Liver (tissue), 9 donors: ENCODE results near the gene SIRPA. TPM values are rescaled to one million over a fixed set of nuclear protein-coding genes. Genes with fewer than 3 reads are reported as not detected.

ENCODE experiments used
- DNase-seq: peaks from one replicate; pipeline ENCODE4 v3.0.0-alpha.2; 2017; ENCODE audit warnings: low spot score
- H3K27ac ChIP-seq, 2 donors: one replicate each; pipeline ENCODE4 v1.7.0; 2013; ENCODE audit warnings: inconsistent platforms in 2 of 2, low read length in 2 of 2, control low read depth in 1 of 2, low read depth in 1 of 2, mild to moderate bottlenecking in 1 of 2
- H3K27me3 ChIP-seq, 4 donors: one replicate each; pipeline versions ENCODE4 v1.6.1 to v1.7.0; 2013; ENCODE audit warnings: low read length in 3 of 4, inconsistent platforms in 1 of 4, mild to moderate bottlenecking in 1 of 4, moderate library complexity in 1 of 4; ENCODE audit not compliant: control insufficient read depth in 4 of 4, insufficient read depth in 4 of 4
- H3K36me3 ChIP-seq, 4 donors: one replicate each; pipeline versions ENCODE4 v1.6.1 to v1.7.0; 2013; ENCODE audit warnings: low read length in 3 of 4, mild to moderate bottlenecking in 3 of 4, low read depth in 1 of 4, moderate library complexity in 1 of 4; ENCODE audit not compliant: control insufficient read depth in 4 of 4, insufficient read depth in 3 of 4
- H3K4me1 ChIP-seq, 4 donors: one replicate each; pipeline versions ENCODE4 v1.6.1 to v1.7.0; 2013; ENCODE audit warnings: low read length in 3 of 4, mild to moderate bottlenecking in 3 of 4, moderate library complexity in 1 of 4; ENCODE audit not compliant: control insufficient read depth in 4 of 4, insufficient read depth in 4 of 4
- H3K4me3 ChIP-seq, 3 donors: one replicate each; pipeline versions ENCODE4 v1.6.1 to v1.7.0; 2013; ENCODE audit warnings: low read length in 3 of 3, control low read depth in 1 of 3, low read depth in 1 of 3, mild to moderate bottlenecking in 1 of 3
- H3K9ac ChIP-seq, 2 donors: one replicate each; pipeline ENCODE4 v1.7.0; 2013; ENCODE audit warnings: low read length in 2 of 2, mild to moderate bottlenecking in 2 of 2, moderate library complexity in 2 of 2, control low read depth in 1 of 2, low read depth in 1 of 2
- H3K9me3 ChIP-seq, 4 donors: one replicate each; pipeline versions ENCODE4 v1.6.1 to v1.7.0; 2013; ENCODE audit warnings: low read length in 3 of 4; ENCODE audit not compliant: control insufficient read depth in 4 of 4
- EGR1 ChIP-seq, 2 donors: IDR thresholded peaks; 2 replicates each; pipeline ENCODE4 v1.6.1; 2016 to 2018; ENCODE audit warnings: antibody characterized with exemption in 2 of 2, low read depth in 2 of 2
- FOXA1 ChIP-seq: IDR thresholded peaks from 2 replicates; pipeline ENCODE4 v1.6.1; 2016; ENCODE audit warnings: antibody characterized with exemption
- GABPA ChIP-seq, 2 donors: IDR thresholded peaks in 1 of 2; conservative IDR thresholded peaks in 1 of 2; 2 replicates each; pipeline ENCODE4 v1.6.1; 2016; ENCODE audit warnings: antibody characterized with exemption in 2 of 2, mild to moderate bottlenecking in 1 of 2, moderate library complexity in 1 of 2
- HNF4A ChIP-seq, 2 donors: conservative IDR thresholded peaks; 2 replicates each; pipeline ENCODE4 v1.6.1; 2016; ENCODE audit warnings: antibody characterized with exemption in 2 of 2, mild to moderate bottlenecking in 2 of 2
- HNF4G ChIP-seq: IDR thresholded peaks from 2 replicates; pipeline ENCODE4 v1.6.1; 2016; ENCODE audit warnings: antibody characterized with exemption
- JUND ChIP-seq, 2 donors: IDR thresholded peaks; 2 replicates each; pipeline ENCODE4 v1.6.1; 2016; ENCODE audit warnings: antibody characterized with exemption in 2 of 2
- NR2F2 ChIP-seq: IDR thresholded peaks from 2 replicates; pipeline ENCODE4 v1.6.1; 2016; ENCODE audit warnings: antibody characterized with exemption
- RAD21 ChIP-seq, 2 donors: IDR thresholded peaks; 2 replicates each; pipeline ENCODE4 v1.6.1; 2016; ENCODE audit warnings: antibody characterized with exemption in 2 of 2, mild to moderate bottlenecking in 2 of 2
- RXRA ChIP-seq, 2 donors: IDR thresholded peaks; 2 replicates each; pipeline ENCODE4 v1.6.1; 2017 to 2018; ENCODE audit warnings: antibody characterized with exemption in 2 of 2, mild to moderate bottlenecking in 1 of 2
- SP1 ChIP-seq: IDR thresholded peaks from 2 replicates; pipeline ENCODE4 v1.6.1; 2018; ENCODE audit warnings: antibody characterized with exemption, mild to moderate bottlenecking
- TAF1 ChIP-seq: conservative IDR thresholded peaks from 2 replicates; pipeline ENCODE4 v1.6.1; 2016; ENCODE audit warnings: antibody characterized with exemption, mild to moderate bottlenecking
- YY1 ChIP-seq: IDR thresholded peaks from 2 replicates; pipeline ENCODE4 v1.6.1; 2016; ENCODE audit warnings: antibody characterized with exemption, mild to moderate bottlenecking
- WGBS: extraction: QIAGEN DNeasy Blood & Tissue Kit; methylation state at CpG from one replicate; pipeline ENCODE4 v1.1.7; 2013; 5-methylcytosine and 5-hydroxymethylcytosine counted together
- polyA plus RNA-seq, 2 donors: library from polyadenylated mRNA; stranded (reverse) in 1 of 2; unstranded in 1 of 2; fragments of 200-250 nt in 1 of 2; fragments of >200 nt in 1 of 2; fragmentation: Nextera tagmentation in 1 of 2; extraction: Ambion mirVana in 1 of 2; gene quantifications; one replicate each; pipeline versions ENCODE4 v1.2.1 to v1.2.3, GENCODE V29; 2013 to 2015
- total RNA-seq, 2 donors: library from RNA; depleted of rRNA; stranded (reverse); fragments of >200 nt; gene quantifications; one replicate each; pipeline ENCODE4 v1.2.3, GENCODE V29; 2014
- TF ChIP-seq, protein P1 (sequence below): IDR thresholded peaks from 2 replicates; pipeline ENCODE4 v1.6.1; 2016; ENCODE audit warnings: antibody characterized with exemption
- TF ChIP-seq, protein P2 (sequence below): fragments of 150-350 bp; IDR thresholded peaks from 2 replicates; pipeline ENCODE4 v1.5.1; 2017; ENCODE audit warnings: improper control_type of control experiment, low read depth, low read length; ENCODE audit not compliant: missing input control
- TF ChIP-seq, protein P3 (sequence below): IDR thresholded peaks from 2 replicates; pipeline ENCODE4 v1.6.1; 2016; ENCODE audit warnings: antibody characterized with exemption
- TF ChIP-seq, protein P4 (sequence below): IDR thresholded peaks from 2 replicates; pipeline ENCODE4 v1.6.1; 2016; ENCODE audit warnings: antibody characterized with exemption, mild to moderate bottlenecking
- TF ChIP-seq, protein P5 (sequence below): IDR thresholded peaks from 2 replicates; pipeline ENCODE4 v1.6.1; 2016; ENCODE audit warnings: antibody characterized with exemption
- donor health status: healthy.
- donor health status: healthy.
- donor health status: healthy.
- donor health status: healthy.
- donor health status: healthy.

SIRPA gene
- total and polyA plus RNA-seq, 4 donors = 5.4 to 47.5 (median 23.2) TPM

DNA sequence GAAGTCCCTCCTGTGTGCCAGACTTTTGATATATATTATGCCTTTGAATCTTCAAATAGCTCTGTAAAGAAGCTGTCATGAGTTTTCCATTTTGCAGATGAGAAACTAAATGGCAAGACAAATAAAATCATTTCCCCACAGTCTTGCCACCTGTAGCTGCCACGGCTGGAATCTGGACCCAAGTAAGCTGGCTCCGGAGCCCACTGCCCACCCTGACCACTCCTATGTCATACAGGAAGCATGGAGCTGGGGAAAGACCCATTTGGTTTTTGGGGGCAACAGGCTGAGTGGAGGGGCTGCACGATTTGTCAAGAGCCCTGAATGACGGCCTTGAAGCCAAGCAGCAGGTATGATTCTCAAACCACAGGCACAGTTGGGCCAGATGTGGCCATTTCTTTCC lies 10.0 kb upstream of the SIRPA start:
- DNase-seq = no peak
- H3K9me3 ChIP-seq = no peaks in the 10 kb centered on the region
- no peak overlapping the region for H3K27ac ChIP-seq
- WGBS = 89% methylated on average over 4 of the region's 4 CpGs
- H3K4me3 ChIP-seq = no peak overlapping the region
- H3K4me1 ChIP-seq = peaks cover 10 to 35% (median 29%) of the 10 kb centered on the region in 4 donors
- H3K9ac ChIP-seq = no peak overlapping the region
- H3K36me3 ChIP-seq = no peaks in the 10 kb centered on the region
- TF ChIP-seq HNF4A (conservative IDR thresholded peaks at IDR 0.05) (no peak), JUND (IDR thresholded peaks at IDR 0.05) (no peak), RAD21 (IDR thresholded peaks at IDR 0.05) (no peak), GABPA (IDR thresholded peaks at IDR 0.05 in 1 of 2, conservative IDR thresholded peaks at IDR 0.05 in 1 of 2) (no peak), SP1 (no peak), TAF1 (no peak), YY1 (no peak), NR2F2 (no peak), RXRA (IDR thresholded peaks at IDR 0.05) (no peak)
- TF ChIP-seq, protein P1, sequence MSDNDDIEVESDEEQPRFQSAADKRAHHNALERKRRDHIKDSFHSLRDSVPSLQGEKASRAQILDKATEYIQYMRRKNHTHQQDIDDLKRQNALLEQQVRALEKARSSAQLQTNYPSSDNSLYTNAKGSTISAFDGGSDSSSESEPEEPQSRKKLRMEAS = no peak
- TF ChIP-seq, protein P2, sequence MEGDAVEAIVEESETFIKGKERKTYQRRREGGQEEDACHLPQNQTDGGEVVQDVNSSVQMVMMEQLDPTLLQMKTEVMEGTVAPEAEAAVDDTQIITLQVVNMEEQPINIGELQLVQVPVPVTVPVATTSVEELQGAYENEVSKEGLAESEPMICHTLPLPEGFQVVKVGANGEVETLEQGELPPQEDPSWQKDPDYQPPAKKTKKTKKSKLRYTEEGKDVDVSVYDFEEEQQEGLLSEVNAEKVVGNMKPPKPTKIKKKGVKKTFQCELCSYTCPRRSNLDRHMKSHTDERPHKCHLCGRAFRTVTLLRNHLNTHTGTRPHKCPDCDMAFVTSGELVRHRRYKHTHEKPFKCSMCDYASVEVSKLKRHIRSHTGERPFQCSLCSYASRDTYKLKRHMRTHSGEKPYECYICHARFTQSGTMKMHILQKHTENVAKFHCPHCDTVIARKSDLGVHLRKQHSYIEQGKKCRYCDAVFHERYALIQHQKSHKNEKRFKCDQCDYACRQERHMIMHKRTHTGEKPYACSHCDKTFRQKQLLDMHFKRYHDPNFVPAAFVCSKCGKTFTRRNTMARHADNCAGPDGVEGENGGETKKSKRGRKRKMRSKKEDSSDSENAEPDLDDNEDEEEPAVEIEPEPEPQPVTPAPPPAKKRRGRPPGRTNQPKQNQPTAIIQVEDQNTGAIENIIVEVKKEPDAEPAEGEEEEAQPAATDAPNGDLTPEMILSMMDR = no peak
- TF ChIP-seq, protein P3, sequence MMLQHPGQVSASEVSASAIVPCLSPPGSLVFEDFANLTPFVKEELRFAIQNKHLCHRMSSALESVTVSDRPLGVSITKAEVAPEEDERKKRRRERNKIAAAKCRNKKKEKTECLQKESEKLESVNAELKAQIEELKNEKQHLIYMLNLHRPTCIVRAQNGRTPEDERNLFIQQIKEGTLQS = no peak
- TF ChIP-seq, protein P4, sequence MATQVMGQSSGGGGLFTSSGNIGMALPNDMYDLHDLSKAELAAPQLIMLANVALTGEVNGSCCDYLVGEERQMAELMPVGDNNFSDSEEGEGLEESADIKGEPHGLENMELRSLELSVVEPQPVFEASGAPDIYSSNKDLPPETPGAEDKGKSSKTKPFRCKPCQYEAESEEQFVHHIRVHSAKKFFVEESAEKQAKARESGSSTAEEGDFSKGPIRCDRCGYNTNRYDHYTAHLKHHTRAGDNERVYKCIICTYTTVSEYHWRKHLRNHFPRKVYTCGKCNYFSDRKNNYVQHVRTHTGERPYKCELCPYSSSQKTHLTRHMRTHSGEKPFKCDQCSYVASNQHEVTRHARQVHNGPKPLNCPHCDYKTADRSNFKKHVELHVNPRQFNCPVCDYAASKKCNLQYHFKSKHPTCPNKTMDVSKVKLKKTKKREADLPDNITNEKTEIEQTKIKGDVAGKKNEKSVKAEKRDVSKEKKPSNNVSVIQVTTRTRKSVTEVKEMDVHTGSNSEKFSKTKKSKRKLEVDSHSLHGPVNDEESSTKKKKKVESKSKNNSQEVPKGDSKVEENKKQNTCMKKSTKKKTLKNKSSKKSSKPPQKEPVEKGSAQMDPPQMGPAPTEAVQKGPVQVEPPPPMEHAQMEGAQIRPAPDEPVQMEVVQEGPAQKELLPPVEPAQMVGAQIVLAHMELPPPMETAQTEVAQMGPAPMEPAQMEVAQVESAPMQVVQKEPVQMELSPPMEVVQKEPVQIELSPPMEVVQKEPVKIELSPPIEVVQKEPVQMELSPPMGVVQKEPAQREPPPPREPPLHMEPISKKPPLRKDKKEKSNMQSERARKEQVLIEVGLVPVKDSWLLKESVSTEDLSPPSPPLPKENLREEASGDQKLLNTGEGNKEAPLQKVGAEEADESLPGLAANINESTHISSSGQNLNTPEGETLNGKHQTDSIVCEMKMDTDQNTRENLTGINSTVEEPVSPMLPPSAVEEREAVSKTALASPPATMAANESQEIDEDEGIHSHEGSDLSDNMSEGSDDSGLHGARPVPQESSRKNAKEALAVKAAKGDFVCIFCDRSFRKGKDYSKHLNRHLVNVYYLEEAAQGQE = no peak
- H3K27me3 ChIP-seq = no peaks in the 10 kb centered on the region

DNA sequence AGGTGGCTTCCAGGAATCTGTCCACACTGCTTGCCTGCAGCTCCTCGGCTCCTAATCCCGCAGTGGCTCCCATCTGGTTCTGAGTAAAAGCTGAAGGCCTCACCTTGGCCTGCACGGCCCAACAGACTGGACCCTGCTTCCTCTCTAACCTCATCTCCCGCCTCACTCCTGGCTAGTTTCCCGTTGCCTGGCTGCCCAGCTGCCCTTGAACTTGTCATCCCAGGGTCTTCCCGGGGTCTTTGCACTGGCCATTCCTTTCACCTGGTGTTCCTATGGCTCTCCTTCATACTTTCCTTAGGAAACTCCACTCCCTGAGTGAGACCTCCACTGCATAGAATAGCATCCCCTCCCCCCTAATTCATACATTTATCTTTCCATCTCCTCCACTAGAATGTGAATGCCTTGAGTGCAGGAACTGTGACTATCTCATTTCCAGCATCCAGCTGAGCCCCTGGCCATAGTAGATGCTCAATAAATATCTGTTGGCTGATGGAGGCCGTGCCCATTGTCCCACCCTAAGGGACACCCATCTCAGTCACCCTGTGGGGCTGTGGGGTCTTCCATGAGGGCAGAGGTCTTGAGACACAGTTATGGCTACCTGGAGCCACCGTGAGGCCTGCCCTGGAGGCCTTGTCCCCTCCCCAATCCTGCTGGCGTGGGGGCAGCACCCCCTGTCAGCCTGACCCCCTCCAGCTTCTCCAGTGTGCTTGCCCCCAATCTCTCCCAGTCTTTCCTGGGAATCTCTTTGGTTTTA lies 9.1 kb upstream of the SIRPA start:
- Histone ChIP-seq H3K9me3 (no peaks in the 10 kb centered on the region), H3K4me1 (peaks cover 8 to 35% (median 29%) of the 10 kb centered on the region in 4 donors), H3K36me3 (no peaks in the 10 kb centered on the region), H3K27me3 (no peaks in the 10 kb centered on the region), H3K9ac (no peak overlapping the region), H3K4me3 (no peak overlapping the region), H3K27ac (no peak overlapping the region)
- WGBS = 86% methylated on average over 9 of the region's 9 CpGs
- no peak for DNase-seq
- TF ChIP-seq RXRA (IDR thresholded peaks at IDR 0.05) = no peak
- TF ChIP-seq, protein P5, sequence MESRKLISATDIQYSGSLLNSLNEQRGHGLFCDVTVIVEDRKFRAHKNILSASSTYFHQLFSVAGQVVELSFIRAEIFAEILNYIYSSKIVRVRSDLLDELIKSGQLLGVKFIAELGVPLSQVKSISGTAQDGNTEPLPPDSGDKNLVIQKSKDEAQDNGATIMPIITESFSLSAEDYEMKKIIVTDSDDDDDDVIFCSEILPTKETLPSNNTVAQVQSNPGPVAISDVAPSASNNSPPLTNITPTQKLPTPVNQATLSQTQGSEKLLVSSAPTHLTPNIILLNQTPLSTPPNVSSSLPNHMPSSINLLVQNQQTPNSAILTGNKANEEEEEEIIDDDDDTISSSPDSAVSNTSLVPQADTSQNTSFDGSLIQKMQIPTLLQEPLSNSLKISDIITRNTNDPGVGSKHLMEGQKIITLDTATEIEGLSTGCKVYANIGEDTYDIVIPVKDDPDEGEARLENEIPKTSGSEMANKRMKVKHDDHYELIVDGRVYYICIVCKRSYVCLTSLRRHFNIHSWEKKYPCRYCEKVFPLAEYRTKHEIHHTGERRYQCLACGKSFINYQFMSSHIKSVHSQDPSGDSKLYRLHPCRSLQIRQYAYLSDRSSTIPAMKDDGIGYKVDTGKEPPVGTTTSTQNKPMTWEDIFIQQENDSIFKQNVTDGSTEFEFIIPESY = no peak
- TF ChIP-seq TAF1 = no peak
- TF ChIP-seq, protein P1 = no peak
- TF ChIP-seq FOXA1 = no peak
- no peak for TF ChIP-seq EGR1 (IDR thresholded peaks at IDR 0.05; ENCODE audit: low read depth in 2 of 2)
- no peak for TF ChIP-seq HNF4G
- TF ChIP-seq, protein P3 = no peak
- TF ChIP-seq JUND (IDR thresholded peaks at IDR 0.05) = no peak
- TF ChIP-seq, protein P2 = no peak
